HG03135 (cell line): ENCODE measurements around the gene SLC17A2.
"Not testable (repeated sequence)": the region's sequence is repeated elsewhere in the genome, so short reads cannot be mapped to it uniquely, and the experiment has no call there.

Experiments used
- ATAC-seq: cut with Tn5 transposase; IDR thresholded peaks from one replicate; pipeline ENCODE4 v1.9.1; 2021; ENCODE audit warnings: mild to moderate bottlenecking, moderate library complexity; ENCODE audit not compliant: unreplicated experiment

SLC17A2 gene

DNA sequence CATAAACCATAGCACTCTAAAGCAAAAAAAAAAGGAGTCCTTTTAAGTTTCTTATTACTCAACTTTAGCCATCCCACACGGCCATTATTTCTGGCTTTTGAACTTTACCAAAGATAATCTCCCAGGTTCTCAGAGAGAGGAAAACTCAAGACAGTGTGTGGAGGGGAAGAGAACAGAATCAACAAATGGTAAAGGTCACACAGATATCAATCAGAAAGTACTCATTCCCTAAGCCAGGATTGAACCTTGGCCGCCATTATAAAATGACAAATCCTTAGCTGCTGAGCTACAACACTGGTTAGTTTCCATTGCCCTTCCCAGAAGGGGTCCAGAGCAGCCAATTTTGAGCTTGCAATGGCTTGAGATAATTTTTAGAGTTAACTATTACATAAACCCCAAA is 22.0 kb upstream of the SLC17A2 start:
- ATAC-seq = no peak

DNA sequence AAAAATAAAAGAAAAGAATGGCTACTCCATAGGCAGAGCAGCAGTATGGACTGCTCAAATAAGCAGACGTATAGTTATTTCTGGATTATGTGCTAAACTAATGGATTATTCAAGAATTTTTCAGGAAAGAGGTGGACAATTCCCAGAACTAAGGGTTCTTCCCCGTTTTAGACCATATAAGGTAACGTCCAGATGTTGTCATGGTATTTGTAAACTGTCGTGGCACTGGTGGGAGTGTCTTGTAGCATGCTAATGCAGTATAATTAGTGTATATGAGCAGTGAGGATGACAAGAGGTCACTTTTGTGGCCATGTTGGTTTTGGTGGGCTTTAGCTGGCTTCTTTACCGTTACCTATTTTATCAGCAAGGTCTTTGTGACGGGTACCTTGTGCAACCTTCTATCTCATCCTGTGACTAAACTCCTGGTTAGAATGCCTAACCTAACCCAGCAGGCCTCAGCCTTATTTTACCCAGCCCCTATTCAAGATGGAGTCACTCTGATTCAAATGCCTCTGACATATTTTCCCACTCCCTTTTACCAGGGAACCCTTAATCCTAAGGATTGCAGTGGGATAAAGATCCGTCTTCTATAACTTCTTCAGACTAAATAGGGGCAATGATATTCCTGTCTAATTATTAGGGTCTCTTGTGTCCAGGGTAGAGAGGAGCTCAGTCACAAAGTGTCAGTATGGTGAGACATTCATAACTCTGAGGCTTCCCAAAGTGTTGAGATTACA is 21.0 kb upstream of the SLC17A2 start:
- no peak for ATAC-seq

DNA sequence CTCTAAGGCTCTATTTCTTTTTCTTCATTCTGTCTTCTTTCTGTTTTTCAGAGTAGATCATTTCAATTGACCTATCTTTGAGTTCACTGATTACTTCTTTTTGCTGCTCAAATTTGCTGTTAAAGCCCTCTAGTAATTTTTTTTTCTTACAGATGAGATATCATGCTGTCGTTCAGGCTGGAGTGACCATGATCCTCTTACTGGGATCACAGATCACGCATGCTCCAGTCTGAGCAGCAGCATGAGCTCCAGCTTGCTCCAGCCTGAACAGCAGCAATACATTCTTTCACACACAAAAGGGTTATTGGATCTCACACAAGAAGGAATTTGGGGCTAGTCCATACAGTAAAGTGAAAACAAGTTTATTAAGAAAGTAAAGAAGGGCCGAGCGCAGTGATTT is 19.8 kb upstream of the SLC17A2 start:
- ATAC-seq = no peak

DNA sequence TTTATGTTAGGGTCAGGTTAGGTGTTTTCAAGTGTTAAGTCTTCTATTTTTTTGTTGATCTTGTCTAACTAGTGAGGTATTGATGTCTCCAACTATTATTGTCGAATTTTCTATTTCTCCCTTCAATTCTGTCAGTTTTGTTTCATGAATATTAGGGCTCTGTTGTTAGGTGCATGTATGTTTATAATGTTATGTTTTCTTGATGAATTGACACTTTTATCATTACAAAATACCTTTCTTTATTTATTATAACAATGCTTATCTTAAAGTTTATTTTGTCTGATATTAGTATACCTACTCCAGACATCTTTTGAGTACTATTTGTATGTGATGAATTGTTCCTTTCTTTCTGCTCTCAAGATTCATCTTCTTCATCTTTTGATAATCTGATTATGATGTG is 19.2 kb upstream of the SLC17A2 start:
- no peak for ATAC-seq

DNA sequence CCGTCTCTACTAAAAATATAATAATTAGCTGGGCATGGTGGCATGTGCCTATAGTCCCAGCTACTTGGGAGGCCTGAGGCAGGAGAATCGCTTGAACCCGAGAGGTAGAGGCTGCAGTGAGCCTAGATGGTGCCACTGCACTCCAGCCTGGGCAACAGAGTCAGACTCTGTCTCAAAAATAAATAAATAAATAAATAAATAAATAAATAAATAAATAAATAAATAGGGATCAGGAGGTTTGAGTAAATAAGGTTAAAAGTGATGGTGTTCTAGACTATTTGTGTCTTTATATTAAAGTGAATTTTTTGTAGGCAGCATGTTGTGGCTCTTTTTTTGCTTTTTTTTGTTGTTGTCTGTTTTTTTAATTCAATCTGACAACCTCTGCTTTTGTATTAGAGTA is 17.0 kb upstream of the SLC17A2 start:
- ATAC-seq = not testable (repeated sequence)

DNA sequence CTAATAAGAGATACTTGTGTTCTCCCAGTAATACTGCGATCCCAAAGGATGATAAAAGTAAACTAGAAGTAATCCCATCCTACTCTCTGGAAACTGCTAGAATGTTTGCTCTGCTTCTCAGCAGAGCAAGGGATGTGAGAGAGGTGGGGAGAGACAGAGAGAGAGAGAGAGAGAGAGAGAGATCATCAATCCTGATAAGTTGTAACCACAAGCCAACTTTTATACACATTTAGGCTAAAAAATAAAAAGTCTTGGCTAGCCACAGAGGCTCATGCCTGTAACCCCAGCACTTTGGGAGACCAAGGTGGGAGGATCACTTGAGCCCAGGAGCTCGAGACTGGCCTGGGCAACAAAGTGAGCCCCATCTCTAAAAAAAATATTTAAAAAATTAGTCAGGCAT is 16.1 kb upstream of the SLC17A2 start:
- ATAC-seq = no peak

DNA sequence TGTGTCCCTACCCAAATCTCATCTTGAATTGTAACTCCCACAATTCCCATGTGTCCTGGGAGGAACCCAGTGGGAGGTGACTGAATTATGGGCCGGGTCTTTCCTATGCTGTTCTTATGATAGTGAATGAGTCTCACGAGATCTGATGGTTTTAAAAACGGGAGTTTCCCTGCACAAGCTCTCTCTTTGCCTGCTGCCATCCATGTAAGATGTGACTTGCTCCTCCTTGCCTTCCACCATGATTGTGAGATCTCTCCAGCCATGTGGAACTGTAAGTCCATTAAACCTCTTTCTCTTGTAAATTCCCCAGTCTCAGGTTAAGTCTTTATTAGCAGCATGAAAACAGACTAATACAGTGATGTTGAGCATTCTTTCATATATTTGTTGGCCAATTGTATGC is 15.2 kb upstream of the SLC17A2 start:
- not testable (repeated sequence) for ATAC-seq

DNA sequence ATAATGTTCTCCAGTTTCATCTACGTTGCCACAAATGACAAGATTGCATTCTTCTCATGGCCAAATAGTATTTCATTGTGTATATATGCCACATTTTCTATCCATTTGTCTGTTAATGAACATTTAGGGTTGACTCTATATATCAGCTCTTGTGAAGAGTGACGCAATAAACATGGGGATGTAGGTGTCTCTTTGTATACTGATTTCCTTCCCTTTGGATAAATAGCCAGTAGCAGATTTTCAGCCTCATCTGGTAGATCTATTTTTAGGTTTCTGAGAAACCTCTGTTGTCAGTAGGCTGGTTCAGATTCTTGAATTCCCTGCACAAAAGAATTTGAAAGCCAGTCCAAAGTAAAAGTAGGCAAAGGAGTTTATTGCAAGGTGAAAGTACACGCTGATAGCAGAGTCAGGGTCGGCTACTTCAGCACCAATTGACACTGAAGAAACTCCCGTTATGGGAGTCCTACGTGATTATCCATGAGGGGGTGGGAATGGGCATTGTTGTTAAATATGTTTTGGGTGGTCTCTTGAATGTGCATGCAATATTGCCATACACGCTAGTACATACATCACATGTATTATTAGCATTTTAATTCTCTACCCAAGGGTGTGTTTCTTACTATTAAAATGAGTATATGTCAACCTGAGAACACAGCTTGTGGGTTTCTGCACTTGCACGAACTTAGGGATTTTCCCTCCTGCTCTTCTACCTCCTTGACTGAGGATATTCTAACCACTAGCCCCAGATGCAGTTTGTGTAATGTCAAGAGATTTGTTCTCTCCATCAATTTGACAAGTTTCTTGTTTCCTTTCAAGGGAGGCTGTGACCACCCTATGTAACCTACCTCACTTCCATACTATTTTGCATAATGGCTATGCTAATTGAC is 14.4 kb upstream of the SLC17A2 start:
- ATAC-seq = peak; percentile 86

DNA sequence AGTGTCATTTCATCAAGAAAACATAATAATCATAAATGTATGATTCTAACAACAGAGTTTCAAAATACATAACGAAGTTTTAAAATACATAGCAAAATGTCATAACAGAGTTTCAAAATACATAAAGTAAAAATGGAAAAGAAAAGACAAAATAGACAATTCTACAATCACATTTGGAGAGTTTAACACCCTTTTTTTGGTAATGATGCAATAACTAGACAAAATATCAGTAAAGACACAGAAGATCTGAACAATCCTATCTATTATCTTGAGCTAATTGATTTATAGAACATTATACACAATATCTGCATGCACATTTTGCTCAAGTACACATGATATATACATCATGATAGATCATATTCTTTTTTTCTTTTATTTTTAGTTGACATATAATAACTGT is 13.4 kb upstream of the SLC17A2 start:
- no peak for ATAC-seq

DNA sequence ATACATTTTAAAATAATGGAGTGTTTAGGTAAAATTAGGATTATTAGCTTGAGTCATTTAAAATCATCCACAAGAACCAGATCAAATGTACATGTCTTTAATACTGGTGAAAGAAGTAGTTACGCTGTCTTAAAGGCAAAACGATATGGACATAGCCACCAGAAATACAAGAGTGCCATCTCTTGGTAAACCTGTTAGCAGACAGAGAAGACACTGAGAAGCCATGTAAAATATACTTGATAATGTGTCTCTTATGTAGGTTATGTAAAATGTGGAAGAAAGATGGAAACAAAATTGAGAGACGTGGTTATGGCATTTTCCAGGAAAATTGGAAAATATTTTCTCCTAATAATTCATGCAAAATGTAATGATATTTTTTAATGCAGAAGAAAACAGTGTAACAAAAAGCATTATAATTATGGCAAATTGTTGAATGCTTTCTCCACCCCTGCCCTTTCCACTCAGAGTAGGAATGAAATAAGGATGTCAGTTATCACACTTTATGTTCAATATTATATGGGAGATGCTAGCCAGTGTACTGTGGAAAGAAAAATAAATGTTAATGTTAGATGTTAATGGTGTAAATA is 12.2 kb upstream of the SLC17A2 start:
- no peak for ATAC-seq

DNA sequence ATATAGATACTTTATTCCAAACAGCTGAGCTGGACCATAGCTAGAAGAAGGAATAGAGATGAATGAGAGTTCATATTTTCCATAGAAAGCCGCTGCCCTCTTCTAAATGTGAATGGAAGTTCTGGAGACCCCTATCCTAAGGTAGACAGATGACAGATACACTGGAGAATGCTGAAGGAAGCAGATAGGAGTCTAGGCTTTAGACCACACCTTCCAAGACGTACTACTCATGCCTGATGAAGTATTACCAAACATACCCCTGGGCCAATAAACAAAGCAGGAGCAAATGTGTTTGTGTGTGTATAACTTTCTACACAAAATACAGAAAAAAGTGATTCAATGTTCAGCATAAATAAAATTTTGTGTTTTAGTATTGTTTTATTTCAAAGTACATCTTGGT is 9.1 kb upstream of the SLC17A2 start:
- ATAC-seq = no peak

DNA sequence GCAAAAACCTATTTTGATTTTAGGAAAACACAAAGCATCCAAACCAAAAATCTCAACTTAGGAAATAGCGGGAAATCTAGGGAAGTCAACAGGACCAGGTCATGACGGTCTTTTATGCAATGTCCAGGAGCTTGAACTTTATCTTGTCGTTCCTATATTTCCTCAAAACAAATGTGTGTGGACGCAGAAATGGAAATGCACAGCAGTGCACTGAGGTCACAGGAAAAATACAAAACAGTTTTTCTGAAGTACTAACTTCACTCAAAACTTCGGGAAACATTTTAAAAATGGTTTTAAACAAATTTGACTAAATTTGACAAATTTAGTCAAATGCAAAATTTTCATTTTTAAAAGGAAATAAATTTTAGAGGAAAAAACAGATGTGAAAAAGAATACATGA is 5.5 kb upstream of the SLC17A2 start:
- no peak for ATAC-seq

DNA sequence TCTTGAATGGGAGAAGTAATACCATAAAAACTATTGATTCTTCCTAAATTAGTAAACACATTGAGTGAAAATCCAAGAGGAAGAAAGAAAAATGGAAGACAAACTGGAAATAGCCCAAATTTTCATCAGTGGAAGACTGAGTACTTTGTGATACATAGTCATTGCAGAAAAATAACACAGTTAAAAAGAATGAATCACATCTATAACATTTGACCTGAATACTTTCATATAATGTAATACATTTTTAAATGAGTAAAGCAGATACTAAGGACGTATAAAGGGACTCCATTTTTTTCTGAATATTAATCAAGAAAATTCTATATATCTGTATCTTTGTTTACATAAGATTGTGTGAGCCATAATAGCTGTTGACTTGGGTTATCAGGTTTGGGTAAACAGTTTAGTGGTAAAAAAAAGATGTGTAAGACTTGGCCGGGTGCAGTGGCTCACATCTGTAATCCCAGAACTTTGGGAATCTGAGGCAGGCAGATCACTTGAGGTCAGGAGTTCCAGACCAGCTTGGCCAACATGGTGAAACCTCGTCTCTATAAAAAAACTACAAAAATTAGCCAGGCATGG is 4.3 kb upstream of the SLC17A2 start:
- no peak for ATAC-seq

DNA sequence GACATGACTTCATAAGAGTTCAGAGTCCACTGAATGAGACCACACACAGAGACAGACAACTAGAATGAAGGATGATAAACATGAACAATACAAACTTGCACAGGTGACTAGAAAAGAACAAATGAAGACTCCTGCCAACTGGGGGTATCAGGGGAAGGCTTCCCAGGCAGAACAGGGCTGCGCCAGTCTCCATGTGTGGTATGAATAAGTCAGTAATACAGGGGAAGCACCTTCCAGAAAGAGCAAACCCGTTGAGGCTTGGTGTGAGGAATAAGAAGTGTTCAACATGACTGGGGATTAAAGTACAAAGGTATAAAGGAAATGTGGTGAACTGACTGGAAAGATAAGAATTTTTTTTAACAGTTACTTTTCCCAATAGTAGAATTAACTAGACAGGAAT is 3.7 kb upstream of the SLC17A2 start:
- no peak for ATAC-seq

DNA sequence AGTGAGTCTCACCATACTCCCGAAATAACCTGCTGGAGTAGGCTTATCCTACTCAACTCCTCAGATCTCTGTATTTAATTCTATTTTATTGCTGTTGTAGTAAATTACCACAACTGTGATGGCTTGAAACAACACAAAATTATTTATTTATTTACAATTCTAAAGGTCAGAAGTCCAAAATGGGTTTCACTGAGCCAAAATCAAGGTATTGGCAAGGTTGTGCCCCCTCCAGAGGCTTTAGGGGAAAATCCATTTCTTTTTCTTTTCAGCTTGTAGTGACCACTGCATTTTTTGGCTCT is 869 bp upstream of the SLC17A2 start:
- no peak for ATAC-seq

DNA sequence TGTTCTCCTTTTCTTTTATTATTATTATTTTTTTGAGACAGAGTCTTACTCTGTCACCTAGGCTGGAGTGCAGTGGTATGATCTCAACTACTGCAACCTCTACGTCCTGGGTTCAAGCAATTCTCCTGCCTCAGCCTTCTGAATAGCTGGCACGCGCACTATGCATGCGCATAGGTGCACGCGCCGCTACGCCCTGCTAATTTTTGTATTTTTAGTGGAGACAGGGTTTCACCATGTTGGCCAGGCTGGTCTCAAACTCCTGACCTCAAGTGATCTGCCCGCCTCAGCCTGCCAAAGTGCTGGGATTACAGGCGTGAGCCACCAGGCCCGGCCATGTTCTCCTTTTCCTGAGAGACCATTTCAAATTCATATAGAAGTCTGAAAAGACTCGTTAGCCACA is 706 bp downstream of the SLC17A2 start:
- ATAC-seq = not testable (repeated sequence)

DNA sequence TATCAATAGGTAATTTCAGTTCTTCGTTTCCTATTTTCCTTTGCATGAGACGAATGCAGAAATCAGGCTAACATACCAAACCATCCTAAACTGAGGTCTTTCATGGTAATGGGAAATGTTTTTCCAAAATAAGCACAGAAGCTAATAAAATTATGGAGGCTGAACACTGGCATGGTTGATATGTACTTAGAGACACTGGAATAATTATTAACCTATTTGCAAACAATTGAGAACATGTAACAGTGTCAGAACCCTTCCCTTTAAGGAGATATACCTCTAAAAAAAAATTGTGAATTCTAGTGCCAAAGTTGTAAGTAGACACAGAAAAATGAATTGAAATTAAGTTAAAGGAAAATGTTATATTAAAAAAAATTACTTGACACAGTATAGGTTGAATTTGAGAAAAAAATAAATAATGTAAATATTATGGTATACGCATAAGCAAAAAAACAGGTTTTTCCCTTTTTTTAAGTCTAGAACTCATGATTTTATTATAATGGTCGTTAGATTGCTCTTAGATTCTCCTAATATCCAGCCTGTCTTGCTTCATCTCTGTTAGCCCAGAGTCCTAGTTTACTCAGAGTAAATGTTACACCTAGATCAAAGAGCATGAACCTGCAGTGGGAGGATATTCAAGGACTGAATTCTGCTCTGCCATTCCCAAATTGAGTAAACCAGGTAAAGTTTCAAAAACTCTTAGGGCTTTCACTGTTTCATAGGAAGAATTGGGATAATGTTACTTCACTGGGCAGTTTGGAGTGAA is 1.7 kb downstream of the SLC17A2 start:
- no peak for ATAC-seq

DNA sequence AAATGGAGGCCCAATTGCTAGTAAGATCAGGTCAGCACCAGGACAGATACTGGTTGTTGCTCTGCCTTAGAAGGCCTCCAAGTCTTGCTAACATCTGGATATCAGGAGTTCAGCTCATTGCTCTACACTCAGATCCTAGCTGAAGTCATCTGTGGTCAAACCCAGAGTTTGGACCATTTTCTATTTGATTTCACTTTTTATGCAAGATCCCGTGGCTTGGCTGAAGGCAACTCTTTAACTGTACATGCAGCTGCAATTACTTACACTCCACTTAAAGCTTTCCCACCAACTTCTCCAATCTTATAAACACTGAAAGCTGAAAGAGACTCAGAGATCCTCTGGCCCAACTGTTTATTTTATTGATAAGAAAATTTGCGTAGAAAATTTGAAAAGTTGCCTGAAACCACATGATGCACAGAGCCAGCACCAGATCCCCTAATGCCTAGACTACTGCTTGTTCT is 2.7 kb downstream of the SLC17A2 start:
- ATAC-seq = no peak

DNA sequence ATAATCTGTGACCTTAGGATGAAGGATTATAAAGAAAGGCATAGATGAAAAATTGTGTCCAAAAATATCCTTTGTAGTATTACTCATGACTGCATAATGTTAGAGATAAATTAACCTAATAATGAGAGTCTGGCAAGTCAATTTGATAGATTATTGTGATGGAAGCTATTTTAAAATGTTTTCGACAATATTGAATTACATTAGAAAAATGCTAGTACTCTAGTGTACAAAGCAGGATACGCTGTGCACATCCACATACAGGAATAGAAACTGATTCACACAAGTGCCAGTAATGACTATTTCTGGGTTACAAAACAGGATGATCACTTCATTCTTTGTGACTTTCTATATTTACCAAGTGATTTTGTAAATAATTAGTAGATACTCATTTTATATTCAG is 3.3 kb downstream of the SLC17A2 start:
- no peak for ATAC-seq

DNA sequence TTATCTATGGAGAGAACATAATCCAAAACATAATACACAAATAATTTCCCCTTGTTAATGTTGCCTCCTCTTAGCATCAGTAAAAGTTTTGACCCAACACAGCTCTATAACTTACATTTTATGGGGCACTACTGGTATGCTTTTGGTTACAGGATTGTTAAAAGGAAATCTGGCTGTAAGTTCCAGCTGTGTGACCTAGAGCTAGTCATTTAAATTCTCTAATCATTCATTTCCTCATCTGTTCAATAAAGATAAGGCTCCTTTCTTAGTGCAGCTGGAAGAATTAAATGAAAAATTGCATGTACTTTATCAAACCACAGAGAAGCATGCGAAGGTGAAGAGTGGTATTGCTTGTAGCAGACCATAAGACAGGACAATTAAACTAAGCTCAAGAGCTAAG is 4.6 kb downstream of the SLC17A2 start:
- no peak for ATAC-seq

DNA sequence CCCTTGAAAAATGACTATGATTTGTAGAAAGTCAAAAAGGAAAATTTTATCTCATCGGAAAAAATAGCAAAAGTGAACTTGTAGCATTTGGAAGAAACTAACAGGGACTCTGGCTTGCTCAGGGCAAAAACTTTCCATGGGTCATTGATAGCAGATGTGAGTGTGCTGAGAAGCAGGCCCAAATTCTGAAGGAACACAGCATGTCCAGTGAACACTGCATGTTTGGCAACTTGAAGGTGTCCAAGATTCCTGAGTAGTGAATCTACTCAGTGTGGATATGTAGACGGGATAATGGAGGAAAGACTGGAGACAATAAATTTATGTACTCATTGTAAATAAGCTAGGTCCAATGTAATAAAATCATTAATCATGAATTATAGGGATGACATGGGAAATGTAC is 8.2 kb downstream of the SLC17A2 start:
- no peak for ATAC-seq
